EL (cell line): Measurements from ENCODE around the gene ATP6V1F.
"Not testable (repeated sequence)": the region's sequence is repeated elsewhere in the genome, so short reads cannot be mapped to it uniquely, and the experiment has no call there.

Experiments used
- DNase-seq: peaks from one replicate; pipeline ENCODE4 v3.0.0-alpha.2; 2016

ATP6V1F gene

GRCh38 chr7:128903621-128904361, 41.1 kb downstream of the ATP6V1F start:
- DNase-seq = no peak

- DNase-seq = peak; percentile 52
These were observed 41.9 kb downstream of the ATP6V1F start for GRCh38 chr7:128904381-128905197.

GRCh38 chr7:128906001-128906765, 43.5 kb downstream of the ATP6V1F start:
- DNase-seq = no peak

- DNase-seq = no peak
These were observed 44.3 kb downstream of the ATP6V1F start for GRCh38 chr7:128906766-128907559.

- no peak for DNase-seq
These were observed 46.3 kb downstream of the ATP6V1F start for GRCh38 chr7:128908750-128909624.

GRCh38 chr7:128909625-128910568, 47.2 kb downstream of the ATP6V1F start:
- DNase-seq = peak; percentile 70

GRCh38 chr7:128910569-128910945, 47.9 kb downstream of the ATP6V1F start, which contains the start of gene KCP:
Gene KCP (minus strand): TSS chr7:128910709. CDS start chr7:128910676, 33 bp downstream.
- no peak for DNase-seq

GRCh38 chr7:128911423-128912031, 48.9 kb downstream of the ATP6V1F start:
- DNase-seq = no peak

GRCh38 chr7:128912281-128912680, 49.6 kb downstream of the ATP6V1F start:
- no peak for DNase-seq

GRCh38 chr7:128912709-128913495, 50.2 kb downstream of the ATP6V1F start:
- DNase-seq = not testable (repeated sequence)

GRCh38 chr7:128913870-128914565, 51.4 kb downstream of the ATP6V1F start:
- no peak for DNase-seq

- no peak for DNase-seq
These were observed 52.0 kb downstream of the ATP6V1F start for GRCh38 chr7:128914566-128915151.

GRCh38 chr7:128915271-128915819, 52.7 kb downstream of the ATP6V1F start:
- no peak for DNase-seq
